NCI-H2029 (cell line): ENCODE data around the gene DOLPP1.
A peak's percentile ranks its signal among the peaks of the same experiment; 100 is the strongest.

ENCODE experiments used
- DNase-seq: peaks from one replicate; lab custom pipeline; 2025; lab: John Stamatoyannopoulos, UW

DOLPP1 gene

DNA sequence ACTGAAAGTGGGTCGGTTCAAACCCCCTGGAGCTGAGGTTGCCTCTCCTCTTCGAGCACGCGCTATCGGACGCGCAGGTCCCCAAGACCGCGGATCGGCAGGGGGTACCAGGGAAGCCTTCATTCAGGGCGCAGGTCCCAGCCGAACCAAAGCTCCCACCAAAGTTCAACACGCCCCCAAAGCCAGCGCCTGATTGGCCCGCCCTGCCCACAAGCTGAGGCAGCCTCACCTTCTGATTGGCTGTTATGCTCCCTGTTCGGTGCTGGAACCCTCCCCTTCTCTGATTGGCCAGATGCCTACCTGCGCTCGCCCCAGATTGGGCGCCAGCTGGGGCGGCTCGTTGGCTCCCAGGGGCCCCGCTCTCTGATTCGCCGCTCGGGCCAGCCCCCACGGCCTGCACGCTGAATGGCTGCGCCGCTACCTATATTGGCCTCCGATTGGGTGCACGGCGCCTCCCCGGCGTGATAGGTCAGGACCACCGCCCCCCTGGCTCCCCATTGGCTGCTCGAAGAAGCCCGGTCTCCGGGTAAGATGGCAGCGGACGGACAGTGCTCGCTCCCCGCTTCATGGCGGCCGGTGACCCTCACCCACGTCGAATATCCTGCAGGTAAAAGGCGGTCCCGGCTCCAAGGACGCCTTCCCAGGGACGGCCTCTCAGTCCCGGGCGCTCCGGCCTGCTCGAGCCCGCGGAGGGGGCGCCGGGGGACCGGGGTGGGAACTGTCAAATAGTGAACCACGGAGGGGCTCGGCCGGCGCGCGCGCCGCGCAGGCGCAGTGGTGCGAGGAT, at the start of gene DOLPP1:
Gene DOLPP1, plus strand, starts transcription at position 511 of the 787 bp plus-strand sequence. Its CDS starts 21 bp downstream, at position 532.
- peak; percentile 99 for DNase-seq

GRCh38 chr9:129031514-129031913, 49.4 kb upstream of the DOLPP1 start:
- no peak for DNase-seq

DNA sequence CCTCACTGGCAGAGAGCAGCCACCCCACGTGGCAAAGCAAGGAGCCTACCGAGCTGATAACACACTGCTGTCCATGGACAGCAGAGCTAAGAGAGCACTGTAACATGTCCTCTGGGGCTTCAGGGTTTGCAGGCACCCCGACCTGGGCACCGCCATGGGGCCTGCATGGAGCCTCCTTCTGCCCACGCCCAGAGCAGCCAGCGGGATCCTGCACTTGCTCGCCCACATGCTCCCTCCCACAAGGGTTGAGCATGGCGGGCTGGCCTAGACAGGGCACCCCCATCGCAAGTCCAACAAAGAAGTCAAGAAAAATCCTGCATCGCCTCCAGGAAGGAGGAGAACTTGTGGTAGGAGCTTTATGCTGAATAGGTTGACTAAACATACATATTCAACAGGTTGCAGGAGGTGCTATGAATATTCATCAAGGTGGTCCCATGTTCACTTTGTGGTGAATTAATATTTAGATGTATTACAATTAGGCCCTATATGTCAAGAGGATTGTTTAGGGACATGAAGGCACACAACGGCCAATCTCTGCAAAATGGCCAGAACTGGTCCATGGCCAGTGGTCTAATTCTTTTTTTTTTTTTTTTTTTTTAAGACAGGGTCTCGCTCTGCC, 48.3 kb upstream of the DOLPP1 start:
- DNase-seq: no peak

- no peak for DNase-seq
Observed at GRCh38 chr9:129033216-129033615, 47.7 kb upstream of the DOLPP1 start.

DNA sequence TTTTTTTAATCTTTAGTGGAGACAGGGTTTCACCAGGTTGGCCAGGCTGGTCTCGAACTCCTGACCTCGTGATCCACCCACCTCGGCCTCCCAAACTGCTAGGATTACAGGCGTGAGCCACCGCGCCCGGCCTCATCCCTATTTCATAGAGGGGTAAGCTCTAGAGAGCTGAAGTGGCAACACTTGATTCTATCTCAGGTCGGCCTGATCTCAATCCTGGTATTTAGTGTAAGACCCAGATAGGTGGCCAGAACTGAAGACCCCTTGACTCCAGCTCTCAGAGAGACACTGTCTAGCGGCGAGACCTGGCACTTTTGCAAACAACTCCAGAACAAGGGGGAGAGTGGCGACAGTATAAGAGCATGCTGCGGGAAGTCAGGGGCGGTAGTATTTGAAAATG, 45.1 kb upstream of the DOLPP1 start:
- peak; percentile 72 for DNase-seq

GRCh38 chr9:129036241-129036922, 44.5 kb upstream of the DOLPP1 start, which contains the start of gene MIGA2:
TSS of gene MIGA2 (plus strand) at chr9:129036626. CDS start at chr9:129040595, 3,969 bp downstream.
- peak; percentile 99 for DNase-seq

GRCh38 chr9:129036923-129037766, 43.8 kb upstream of the DOLPP1 start:
- no peak for DNase-seq

DNA sequence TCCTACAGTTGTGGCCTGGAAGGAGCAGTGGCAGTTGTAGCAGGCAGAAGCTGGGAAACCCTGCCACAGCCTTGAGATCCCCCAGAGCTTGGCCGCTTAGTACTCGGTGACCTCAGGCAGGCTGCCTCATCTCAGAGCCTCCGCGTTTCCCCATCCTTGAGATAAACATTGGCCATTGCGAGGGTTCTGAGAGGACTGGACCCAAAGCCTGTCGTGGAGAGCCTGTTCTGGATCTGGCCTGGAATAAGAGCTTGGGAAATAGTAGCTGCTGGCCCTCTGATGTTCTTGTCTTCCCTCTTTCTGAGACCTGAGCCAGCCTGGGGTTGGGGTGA, 43.2 kb upstream of the DOLPP1 start:
- DNase-seq: no peak

GRCh38 chr9:129038109-129038852, 42.6 kb upstream of the DOLPP1 start:
- no peak for DNase-seq

DNA sequence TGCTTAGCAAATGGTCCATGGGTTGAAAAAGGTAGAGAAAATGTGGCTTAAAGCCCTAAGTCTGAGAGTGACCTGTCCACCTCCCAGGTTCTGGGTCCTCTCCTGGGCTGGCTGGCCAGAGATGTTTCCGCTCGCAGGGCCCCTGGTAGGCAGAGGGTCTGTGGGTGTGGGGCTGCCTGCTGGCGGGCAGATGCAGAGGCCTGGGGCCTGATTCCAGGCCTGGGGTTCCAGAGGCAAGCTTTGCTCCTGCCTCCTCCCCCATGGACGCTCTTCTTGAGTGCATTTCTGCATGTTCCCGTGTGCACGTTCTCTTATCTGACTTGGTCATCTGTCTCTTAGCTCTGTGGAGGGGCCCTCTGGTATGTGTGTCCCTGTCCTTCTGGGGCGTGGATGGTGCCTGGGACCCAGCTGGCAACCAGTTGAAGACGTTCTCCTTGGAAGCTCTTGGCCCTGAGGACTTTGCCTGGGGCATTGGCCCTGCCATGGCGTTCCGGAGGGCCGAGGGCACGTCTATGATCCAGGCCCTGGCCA, 40.7 kb upstream of the DOLPP1 start:
- no peak for DNase-seq

DNA sequence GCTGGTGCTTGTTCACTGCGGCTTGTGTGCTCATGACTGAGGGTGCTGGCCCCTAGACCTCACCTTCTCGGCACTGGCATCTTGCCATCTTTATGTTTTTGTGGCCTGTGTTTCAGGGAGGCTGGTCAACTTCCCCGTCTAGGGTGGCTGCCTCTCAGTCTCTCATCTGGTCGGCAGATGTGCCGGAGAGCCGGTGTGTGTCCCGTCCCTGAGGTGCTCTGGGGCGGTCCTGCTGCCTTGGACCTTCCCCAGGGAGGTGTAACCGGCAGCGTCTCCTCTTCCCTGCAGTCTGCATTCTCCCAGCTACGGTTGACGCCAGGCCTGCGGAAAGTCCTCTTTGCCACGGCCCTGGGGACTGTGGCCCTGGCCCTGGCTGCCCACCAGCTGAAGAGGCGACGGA, 38.9 kb upstream of the DOLPP1 start:
- no peak for DNase-seq

DNA sequence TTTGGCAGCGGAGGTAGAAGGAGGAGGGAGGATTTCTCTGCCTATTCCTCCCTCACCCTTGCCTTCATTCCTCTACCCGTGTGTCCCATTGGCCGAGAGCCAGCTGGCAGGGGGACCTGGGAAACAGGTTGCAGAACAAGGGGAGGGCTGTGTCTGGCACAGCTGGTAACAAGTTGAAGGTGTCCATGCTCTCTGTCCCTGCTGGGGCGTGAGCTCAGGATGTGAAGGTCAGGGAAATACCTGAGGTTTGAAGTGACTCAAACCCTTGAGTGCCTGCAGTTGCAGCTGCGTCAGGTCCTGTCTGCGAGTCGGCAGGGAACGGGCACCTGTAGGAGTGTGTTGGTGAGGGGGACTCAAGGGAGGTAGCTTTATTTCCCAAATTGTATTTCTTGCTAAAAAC, 28.3 kb upstream of the DOLPP1 start:
- peak; percentile 92 for DNase-seq

- DNase-seq: no peak
Observed at GRCh38 chr9:129053020-129053419, 27.9 kb upstream of the DOLPP1 start.

DNA sequence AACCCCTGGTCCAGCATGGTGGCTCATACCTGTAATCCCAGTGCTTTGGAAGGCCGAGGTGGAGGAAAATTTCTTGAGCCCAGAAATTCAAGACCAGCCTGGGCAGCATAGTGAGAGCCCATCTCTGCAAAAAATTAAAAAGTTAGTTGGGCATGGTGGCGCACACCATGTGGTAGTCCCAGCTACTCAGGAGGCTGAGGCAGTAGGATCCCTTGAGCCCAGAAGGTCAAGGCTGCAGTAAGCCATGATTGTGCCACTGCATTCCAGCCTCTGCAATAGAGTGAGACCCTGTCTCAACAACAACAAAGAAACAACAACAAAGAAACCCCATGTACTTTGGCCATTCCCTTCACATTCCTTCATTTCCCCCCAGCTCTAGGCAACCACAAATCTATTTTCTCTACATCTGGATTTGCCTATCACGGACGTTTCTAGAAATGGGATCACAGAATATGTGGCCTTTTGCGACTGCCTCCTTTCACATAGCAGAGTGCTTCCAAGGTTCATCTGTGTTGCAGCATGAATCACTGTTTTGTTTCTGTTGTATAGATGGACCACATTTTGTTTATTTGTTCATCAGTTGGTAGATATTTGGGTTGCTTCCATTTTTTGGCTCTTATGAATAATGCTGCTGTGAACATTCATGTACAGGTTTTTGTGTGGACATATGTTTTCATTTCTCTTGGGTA, 26.6 kb upstream of the DOLPP1 start:
- no peak for DNase-seq

DNA sequence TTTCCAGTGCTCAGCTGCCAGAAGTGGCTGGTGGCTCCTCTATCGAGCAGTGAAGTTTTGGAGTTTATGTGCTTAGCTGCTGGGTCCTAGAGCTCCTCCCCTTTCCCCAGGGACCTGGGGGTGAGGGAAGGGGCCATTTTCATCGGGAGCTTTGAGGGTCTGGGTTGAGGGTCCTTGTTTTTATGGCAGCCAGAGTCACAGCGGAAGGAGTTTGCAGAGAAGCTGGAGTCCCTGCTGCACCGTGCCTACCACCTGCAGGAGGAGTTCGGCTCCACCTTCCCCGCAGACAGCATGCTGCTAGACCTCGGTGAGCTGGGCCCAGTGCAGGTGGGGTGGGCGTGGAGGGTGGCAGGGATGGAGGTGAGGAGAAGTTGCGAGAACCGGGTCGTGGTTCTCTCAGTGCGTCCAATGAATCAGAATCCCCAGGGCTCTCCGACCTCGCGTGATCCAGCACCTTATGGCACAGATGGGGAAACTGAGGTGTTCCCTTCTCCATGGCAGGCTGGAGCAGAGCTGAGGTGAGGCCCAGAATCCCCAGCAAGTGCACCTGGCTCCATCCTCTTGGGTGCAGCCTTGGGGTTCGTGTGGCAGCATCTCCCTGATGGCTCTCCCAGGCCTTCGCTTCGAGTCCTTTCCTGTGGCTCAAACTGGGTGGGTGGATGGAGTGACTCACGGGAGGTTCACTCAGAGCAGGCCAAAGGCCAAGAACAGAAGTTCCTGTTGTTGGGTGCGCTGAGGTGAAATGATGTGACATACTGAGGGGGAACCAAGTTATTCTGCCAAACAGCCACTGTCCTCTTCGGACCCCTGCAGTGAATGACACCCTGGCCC, 21.7 kb upstream of the DOLPP1 start:
- no peak for DNase-seq

GRCh38 chr9:129059796-129060785, 20.8 kb upstream of the DOLPP1 start:
- DNase-seq: no peak

GRCh38 chr9:129060991-129061390, 19.9 kb upstream of the DOLPP1 start:
- no peak for DNase-seq

DNA sequence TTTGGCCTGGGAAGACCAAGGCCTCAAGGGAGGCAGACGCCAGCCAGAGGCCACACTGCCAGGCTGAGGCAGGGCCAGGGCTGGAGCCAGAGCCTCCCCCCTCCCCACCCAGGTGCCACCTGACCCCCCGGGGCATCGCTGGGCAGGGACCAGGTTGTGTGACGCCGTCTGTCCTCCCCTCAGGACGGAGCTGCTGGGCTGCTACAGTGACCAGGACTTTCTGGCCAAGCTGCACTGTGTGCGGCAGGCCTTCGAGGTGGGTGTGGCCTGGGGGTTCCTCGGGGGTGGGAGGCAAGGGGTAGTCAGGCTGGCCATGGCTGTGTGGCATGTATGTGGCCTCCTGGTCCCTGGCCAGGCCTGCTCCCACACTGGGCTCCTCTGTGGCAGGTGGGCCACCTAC, 17.9 kb upstream of the DOLPP1 start:
- no peak for DNase-seq
